HG02588 (cell line): ENCODE measurements around the gene MAP7D1.
A peak's percentile ranks its signal among the peaks of the same experiment; 100 is the strongest.

Source experiments
- ATAC-seq: cut with Tn5 transposase; IDR thresholded peaks from one replicate; pipeline ENCODE4 v1.9.1; 2021; ENCODE audit warnings: mild to moderate bottlenecking, moderate library complexity; ENCODE audit not compliant: unreplicated experiment

The MAP7D1 gene

GRCh38 chr1:36155408-36156328, at the start of gene MAP7D1:
MAP7D1 (plus strand) TSS chr1:36156160; CDS start chr1:36156418, 258 bp downstream.
- ATAC-seq = peak; percentile 54

DNA sequence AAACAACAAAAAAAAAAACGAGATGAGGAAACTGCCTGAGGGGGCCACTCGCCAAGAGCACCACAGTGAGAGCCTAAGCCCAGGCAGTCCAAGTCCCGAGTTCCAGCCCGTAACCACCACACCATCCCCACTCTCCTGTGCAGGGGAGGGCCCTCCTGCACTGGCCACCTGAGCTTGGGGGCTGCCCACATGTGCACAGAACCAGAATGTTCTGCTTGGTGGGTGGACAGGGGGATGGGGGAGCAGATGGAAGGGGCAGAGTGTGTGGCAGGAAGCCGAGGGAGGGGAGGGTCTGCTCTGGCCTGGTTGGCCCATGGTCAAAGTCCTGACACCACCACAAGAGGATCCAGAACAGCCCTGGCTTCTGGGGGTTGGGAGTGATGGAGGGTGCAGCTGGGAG, 49.7 kb upstream of the MAP7D1 start:
- no peak for ATAC-seq

DNA sequence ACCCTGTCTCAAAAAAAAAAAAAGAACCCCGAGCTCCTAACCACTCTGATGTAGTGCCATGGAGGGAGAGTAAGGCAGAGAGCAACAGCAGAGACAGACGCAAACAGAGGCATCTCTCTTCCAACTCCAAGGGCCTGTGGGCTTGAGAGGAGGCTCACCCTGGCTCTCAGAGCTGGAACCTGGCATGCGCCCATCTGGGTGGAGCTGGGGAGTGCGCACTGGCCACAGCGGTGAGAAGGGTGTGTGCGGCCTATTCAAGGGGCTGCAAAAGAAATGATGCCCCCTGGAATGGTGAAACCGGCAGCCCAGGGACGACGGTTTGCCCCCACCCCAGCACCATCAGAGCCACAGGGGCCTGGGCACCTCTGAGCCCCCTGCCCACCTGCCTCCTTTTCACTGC, 48.6 kb upstream of the MAP7D1 start:
- ATAC-seq = no peak

GRCh38 chr1:36108314-36108713, 47.6 kb upstream of the MAP7D1 start:
- ATAC-seq = no peak

- no peak for ATAC-seq
These were observed 46.8 kb upstream of the MAP7D1 start for GRCh38 chr1:36109041-36109679.

DNA sequence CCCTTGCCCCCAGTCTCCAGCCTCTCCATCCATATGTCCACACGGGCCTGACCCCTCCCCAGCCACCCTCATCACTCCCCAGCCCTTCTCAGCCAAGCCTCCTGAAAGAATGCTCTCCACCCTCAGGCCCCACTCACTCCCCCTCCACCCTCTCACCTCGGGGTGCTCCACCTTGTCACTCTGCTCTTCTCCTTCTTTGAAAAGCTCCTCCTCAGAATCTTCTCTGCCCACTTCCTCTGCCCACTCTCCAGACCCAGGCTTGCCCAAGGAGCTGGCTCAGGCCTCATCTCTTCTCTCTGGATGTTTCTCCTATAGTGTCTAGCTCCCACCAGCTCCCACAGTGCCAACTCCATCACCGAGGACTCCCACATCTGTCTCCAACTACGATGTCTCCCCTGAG, 44.8 kb upstream of the MAP7D1 start:
- ATAC-seq = no peak

DNA sequence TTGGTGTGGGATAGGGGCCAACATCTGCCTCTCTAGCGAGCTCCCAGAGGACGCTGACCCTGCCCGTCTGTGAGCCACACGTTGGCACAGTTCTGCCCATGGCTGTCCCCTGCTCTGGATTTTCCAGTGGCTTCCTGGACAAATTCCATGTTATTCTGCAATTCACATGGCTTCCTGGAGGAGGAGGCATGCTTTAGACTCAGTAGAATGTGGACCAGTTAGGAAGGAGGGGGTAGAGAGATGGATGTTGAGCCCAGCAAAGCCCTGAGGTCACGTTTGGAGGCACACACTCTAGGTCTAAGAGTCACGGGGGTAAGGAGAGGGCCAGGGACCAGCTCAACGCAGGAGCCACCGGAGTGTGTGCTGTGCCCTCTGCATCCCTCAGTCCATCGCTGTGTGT, 43.1 kb upstream of the MAP7D1 start:
- ATAC-seq = no peak

- ATAC-seq = no peak
These were observed 41.6 kb upstream of the MAP7D1 start for GRCh38 chr1:36114371-36114770.

DNA sequence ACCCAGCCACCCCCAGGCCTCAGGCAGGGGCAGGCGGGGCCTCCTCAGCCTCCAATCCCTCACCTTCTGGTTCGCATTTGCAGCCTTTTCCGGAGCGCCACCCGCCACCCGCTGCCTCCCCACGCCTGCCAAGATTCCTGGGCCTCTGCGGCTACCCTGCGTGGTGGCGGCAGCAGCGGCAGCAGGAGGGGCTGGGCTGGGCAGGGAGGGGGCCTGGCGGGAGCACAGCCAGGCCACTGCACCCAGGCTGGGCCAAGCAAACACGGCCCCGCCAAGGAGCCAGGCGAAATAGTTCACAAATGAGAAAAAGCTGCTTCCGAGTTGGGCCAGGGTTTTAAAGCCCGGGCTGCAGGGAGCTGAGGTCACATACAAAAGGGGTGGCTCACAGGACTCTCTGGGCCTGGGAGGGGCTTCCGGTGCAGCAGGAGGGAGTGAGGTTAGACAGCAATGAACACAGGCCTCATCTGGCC, 40.7 kb upstream of the MAP7D1 start:
- ATAC-seq = no peak

DNA sequence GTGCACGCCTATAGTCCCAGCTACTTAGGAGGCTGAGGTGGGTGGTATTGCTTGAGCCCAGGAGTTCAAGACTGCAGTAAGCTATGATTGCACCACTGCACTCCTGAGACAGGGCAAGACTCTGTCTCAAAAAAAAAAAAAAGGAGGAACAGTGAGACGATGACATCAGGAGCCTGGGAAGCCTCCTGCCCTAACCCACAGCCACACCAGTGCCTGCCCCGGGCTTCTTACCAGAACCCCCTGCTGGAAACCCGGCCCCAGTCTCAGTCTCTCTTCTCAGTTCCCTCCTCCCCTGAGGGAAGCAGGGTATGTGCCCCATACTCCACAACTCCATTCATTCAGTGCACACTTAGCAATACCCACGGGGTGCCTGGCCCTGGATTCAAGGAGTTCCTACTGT, 40.0 kb upstream of the MAP7D1 start:
- ATAC-seq = no peak

DNA sequence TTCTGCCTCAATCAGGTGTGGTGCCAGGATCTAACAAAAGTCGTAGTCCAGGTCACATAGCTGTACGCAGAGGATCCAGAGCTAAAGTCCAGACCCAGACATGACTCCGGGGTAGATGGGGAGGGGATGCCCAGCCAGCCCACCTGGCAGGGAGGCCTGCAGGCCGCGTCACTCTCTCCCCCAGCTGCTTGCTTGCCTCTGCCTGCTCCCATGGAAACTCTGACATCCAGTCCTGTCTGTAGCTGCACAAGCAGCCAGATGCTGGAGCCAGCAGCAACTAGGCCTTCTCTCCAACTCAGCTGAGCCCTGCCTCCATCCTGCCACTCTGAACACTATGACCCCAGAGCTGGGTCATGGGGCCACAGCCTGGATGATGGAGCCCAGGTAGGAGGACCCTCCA, 39.1 kb upstream of the MAP7D1 start:
- no peak for ATAC-seq

DNA sequence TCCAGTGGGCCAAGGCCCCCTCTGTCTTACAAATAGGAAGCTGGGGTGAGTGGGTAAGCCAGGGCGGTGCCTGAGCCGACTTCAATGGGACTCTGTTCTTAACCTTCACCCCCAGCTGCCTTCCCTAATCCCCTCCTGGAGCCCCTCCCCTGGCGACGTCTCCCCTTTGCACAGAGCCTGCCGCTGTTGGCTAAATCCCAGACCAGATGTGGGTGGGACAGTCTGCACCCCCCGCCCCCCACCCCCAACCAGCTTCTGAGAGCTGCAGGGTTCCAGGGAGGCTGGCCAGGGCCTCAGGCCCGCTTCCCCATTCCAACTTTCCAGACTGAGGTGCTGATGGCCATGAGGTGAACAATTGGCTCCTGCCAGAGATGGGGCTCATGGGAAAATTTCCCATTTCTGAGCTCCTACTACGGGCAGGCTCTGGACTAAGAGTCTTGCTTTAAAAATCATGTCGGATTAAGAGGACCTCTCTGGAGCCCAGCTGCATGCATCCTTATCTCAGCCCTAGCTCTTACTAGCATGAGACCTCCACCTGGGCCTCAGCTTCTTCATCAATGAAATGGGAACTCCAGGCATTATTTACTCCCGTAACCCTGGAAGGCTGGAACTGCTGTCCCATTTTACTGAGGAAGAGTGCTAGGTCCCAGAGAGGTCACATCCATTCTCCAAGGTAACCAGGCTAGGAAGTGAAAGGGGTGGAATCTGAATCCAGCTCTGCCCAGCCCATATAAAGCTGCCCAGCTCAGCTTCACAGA, 37.3 kb upstream of the MAP7D1 start:
- no peak for ATAC-seq

DNA sequence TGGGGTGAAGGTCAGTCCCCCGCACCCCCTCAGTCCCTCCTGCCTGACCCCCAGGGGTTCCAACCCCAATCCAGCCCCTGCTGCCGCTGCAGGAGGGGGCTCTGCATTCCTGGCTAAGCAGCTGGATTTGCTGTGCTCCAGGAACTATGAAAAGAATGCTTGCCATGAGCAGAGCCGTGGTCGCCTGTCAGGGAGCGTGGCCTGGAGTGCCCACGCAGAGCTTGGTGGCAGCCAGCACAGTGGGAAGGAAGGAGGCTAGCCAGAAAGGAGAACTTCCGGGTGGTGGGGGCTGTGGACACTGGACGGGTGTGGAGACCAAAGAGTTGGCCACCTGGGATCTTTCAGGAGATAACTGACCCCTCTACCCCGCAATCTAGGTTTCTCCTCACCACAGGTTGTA, 36.5 kb upstream of the MAP7D1 start:
- ATAC-seq = no peak

DNA sequence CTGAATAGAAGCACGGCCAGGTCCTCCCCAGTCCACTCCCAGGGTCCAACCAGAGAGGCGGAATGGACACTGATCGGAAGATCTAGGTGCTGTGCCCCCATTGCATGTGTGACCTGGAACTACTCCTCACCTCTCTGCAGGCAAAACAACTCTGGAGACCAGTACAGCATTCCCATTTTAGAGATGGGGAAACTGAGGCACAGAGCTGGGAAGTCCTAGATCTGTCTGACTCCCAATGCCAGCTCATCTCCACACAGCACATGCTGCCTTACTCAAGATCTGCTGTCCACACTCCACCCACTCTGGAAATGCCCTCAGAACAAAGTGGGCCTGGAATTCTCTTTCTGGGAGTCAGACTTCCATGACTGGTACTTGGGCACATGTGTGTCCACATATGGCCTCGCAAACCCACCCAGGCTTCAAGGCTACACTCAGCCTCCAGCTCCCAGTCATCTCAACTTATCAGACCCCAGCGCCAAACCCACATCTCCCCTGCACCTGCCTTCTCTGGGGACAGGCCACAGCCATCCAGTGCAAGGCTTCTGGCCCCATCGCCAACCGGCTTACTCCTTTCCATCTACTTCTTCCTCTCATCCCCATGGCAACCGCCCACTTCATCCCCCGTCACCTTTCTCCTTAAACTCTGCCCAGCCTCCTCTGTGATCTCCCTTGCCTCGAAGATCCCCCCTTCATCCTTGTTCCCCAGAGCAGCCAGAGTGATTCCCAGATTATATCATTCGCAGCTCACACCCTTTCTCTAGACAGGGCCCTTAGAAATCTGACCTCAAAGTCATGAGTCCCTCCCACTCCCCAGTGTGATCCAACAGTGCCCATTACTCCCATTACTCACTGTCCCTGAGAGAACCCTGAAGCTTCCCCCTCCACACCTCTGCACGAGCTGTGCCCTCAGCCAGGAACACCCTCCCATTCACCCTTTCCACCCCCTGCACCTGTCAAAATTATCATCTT, 33.6 kb upstream of the MAP7D1 start:
- ATAC-seq = no peak

DNA sequence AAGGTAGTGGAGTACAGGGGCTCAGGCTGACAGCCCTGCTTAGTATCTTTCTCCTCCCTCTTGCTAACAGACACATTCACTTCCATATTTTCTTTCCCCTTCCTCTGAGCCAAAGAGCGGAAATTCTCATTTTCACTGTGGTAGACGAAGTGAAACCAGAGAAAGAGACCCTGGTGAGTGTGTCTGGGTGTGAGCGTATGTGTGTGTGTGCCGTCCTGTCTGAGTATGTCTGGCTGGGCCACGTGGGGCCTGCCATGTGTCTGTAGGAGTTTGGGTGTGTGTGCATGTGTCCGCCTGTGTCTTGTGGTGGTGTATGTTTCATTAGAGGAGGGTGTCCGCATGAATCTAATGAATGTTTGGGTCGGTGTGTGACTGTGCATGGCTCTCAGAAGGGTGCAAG, 32.6 kb upstream of the MAP7D1 start:
- ATAC-seq = no peak

DNA sequence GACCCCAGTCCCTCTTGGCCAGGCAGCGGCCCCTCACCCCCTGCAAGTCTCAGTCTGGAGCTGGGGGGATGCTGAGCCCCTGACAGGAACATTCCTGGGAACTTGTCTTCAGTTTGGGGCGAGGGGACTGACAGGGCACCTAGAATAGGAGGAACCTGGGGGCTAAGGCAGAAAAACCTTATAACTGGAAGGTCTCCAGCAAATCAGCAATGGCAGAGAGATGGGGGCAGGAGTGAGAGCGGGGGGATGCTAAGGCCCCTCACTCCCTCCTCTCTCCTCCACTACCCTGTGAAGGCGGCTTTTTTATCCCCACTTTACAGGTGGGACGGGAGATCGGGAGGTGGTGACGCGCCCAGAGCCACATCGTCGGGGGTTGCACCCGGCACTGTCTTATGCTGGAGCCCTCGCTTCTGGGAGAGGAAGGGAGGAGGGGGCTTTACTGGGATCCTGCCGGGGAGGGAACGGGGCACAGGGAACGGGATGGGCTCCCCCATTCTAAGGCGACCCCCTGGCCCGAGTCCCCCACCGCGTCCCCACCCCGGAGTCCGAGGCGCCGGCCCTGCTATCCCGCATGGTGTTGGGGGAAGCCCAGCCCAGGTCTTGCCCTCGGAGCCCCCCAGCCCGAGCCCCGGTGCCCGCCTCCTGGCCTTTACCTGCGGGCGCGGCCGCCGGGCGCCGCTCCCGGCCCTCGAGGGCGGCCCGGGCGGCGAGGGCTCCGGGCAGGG, 31.4 kb upstream of the MAP7D1 start:
- ATAC-seq = no peak

GRCh38 chr1:36125129-36125991, 30.6 kb upstream of the MAP7D1 start, which contains the start of gene COL8A2:
COL8A2 (minus strand) TSS chr1:36125222; CDS start chr1:36100242, 24,980 bp downstream.
- ATAC-seq = no peak

DNA sequence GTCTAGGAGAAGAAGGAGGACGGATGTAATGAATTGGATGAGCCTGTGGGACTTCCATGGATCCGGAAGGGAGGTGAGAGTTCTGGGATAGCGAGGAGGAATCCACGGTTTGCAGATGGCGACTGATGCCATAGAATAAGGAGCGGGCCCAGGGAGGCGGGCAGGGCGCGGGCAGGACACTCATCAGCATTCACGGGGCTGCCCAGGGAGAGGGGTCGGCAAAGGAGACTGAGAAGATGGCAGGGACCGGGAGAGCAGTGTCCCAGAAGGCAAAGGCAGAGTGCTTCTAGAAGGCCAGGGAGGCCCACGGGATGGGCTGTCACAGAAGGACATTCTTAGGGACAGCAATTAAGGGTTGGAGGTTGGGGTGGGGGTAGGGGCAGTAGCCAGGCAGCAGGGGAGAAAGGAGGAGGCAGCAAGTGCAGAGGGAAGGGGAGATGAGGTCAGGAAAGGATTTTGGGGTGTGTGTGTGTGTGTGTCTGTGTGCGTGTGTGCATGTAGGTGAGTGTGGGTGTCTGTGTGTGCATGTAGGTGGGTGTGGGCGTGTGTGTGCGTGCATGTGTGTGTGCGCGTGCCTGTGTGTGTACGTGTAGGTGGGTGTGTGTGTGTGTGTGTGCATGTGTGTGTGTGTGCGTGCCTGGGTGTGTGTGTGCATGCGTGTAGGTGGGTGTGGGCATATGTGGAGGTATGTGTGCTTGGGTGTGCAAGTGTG, 29.8 kb upstream of the MAP7D1 start:
- ATAC-seq = no peak
